Smooth muscle cell (in vitro differentiated cells): ENCODE results near the gene XYLT1. TPM values are rescaled to one million over a fixed set of nuclear protein-coding genes. Genes with fewer than 3 reads are reported as not detected.

Experiments
- DNase-seq: peaks from one replicate; lab custom pipeline; 2025; ENCODE audit not compliant: unreplicated experiment; lab: John Stamatoyannopoulos, UW
- H2AFZ ChIP-seq: fragments of 200-600 bp; sonication (generic); 2 replicates; pipeline ENCODE4 v1.6.0; 2016; ENCODE audit warnings: antibody characterized with exemption, low read depth, mild to moderate bottlenecking
- H3F3A ChIP-seq: fragments of 200-600 bp; sonication (generic); 2 replicates; pipeline ENCODE4 v1.6.0; 2017; ENCODE audit warnings: antibody characterized with exemption, low read depth
- H3K27ac ChIP-seq: fragments of 200-600 bp; sonication (generic); 2 replicates; pipeline ENCODE4 v1.5.1; 2016; ENCODE audit warnings: low read depth, mild to moderate bottlenecking
- H3K27me3 ChIP-seq: fragments of 200-600 bp; sonication (generic); 2 replicates; pipeline ENCODE4 v1.6.1; 2016; ENCODE audit warnings: low read depth, mild to moderate bottlenecking
- H3K36me3 ChIP-seq: fragments of 200-600 bp; sonication (generic); 2 replicates; pipeline ENCODE4 v1.5.1; 2016; ENCODE audit warnings: low read depth
- H3K4me1 ChIP-seq: fragments of 200-600 bp; sonication (generic); 2 replicates; pipeline ENCODE4 v1.5.1; 2016; ENCODE audit warnings: low read depth
- H3K4me2 ChIP-seq: fragments of 200-600 bp; sonication (generic); 2 replicates; pipeline ENCODE4 v1.6.0; 2016; ENCODE audit warnings: mild to moderate bottlenecking
- H3K4me3 ChIP-seq: fragments of 200-600 bp; sonication (generic); 2 replicates; pipeline ENCODE4 v1.5.1; 2016; ENCODE audit warnings: mild to moderate bottlenecking
- H3K79me2 ChIP-seq: fragments of 200-600 bp; sonication (generic); 2 replicates; pipeline ENCODE4 v1.6.0; 2016; ENCODE audit warnings: low read depth, mild to moderate bottlenecking
- H3K9ac ChIP-seq: fragments of 200-600 bp; sonication (generic); 2 replicates; pipeline ENCODE4 v1.6.0; 2016; ENCODE audit warnings: low read depth
- H3K9me3 ChIP-seq: fragments of 200-600 bp; sonication (generic); replicated peaks from 2 replicates; pipeline ENCODE4 v1.5.1; 2016; ENCODE audit warnings: low read depth
- H4K20me1 ChIP-seq: fragments of 200-600 bp; sonication (generic); 2 replicates; pipeline ENCODE4 v1.6.0; 2016; ENCODE audit warnings: low read depth
- WGBS: methylation state at CpG from one replicate; pipeline ENCODE4 v1.1.7; 2016; ENCODE audit warnings: low lambda C conversion rate; 5-methylcytosine and 5-hydroxymethylcytosine counted together
- polyA plus RNA-seq: library from polyadenylated mRNA; unstranded; fragments of >200 nt; fragmentation: Nextera tagmentation; extraction: Ambion mirVana; gene quantifications from 2 replicates; pipeline ENCODE4 v1.2.1, GENCODE V29; 2016
- total RNA-seq: library from RNA; depleted of rRNA; stranded (reverse); fragments of >200 nt; gene quantifications from 2 replicates; pipeline ENCODE4 v1.2.3, GENCODE V29; 2014
- TF ChIP-seq, protein P1 (sequence below): fragments of 200-600 bp; sonication (generic); IDR thresholded peaks from 2 replicates; pipeline ENCODE4 v1.5.1; 2017; ENCODE audit warnings: borderline replicate concordance, mild to moderate bottlenecking, antibody characterized with exemption; ENCODE audit not compliant: insufficient read depth, poor library complexity, severe bottlenecking

XYLT1 gene
- total and polyA plus RNA-seq, 2 experiments from 2014 or later, result 9.5 to 19.9 TPM

DNA sequence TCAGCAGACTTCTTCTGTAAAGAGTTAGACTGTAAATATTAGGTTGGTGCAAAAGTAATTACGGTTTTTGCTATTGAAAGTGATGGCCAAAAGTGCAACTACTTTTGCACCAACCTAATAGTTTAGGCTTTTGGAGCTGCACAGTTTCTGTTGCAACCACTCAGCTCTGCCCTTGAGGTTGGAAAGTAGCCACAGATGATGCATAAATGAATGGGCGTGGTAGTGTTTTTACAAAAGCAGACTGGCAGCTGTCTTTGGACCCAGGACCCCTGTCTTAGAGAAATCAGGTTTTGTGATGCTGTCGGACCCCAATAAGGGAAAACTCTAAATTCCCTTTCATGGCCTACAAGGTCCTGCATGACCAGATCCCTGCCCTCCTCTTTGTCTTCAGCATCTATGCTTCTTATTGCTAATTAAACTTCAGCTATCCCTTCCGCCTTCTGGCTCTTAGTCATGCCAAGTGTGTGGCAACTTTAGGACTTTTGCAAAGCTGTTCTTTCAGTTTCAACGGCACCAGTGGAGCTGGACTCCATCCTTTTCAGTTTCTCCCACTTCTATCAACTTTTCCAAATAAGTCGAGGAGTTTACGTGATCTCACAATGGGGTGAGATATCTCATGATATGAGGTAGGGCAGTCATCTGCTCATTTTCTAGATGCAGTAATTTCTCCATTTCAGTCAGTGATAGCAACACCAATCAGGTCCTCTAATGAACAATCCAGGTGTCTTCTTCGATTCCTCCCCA, 232.3 kb downstream of the XYLT1 start:
- Histone ChIP-seq H3K9ac (no peak overlapping the region), H4K20me1 (peaks cover 46% of the 10 kb centered on the region), H3K79me2 (no peaks in the 10 kb centered on the region), H3K4me2 (no peak overlapping the region), H3F3A (no peaks in the 10 kb centered on the region), H3K4me1 (no peaks in the 10 kb centered on the region), H2AFZ (no peak overlapping the region), H3K27me3 (no peaks in the 10 kb centered on the region), H3K4me3 (no peak overlapping the region), H3K9me3 (no peaks in the 10 kb centered on the region), H3K27ac (no peak overlapping the region), H3K36me3 (no peaks in the 10 kb centered on the region)
- 93% methylated on average over 8 of the region's 8 CpGs for WGBS
- DNase-seq, result no peak
- TF ChIP-seq, protein P1, sequence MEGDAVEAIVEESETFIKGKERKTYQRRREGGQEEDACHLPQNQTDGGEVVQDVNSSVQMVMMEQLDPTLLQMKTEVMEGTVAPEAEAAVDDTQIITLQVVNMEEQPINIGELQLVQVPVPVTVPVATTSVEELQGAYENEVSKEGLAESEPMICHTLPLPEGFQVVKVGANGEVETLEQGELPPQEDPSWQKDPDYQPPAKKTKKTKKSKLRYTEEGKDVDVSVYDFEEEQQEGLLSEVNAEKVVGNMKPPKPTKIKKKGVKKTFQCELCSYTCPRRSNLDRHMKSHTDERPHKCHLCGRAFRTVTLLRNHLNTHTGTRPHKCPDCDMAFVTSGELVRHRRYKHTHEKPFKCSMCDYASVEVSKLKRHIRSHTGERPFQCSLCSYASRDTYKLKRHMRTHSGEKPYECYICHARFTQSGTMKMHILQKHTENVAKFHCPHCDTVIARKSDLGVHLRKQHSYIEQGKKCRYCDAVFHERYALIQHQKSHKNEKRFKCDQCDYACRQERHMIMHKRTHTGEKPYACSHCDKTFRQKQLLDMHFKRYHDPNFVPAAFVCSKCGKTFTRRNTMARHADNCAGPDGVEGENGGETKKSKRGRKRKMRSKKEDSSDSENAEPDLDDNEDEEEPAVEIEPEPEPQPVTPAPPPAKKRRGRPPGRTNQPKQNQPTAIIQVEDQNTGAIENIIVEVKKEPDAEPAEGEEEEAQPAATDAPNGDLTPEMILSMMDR, result no peak

DNA sequence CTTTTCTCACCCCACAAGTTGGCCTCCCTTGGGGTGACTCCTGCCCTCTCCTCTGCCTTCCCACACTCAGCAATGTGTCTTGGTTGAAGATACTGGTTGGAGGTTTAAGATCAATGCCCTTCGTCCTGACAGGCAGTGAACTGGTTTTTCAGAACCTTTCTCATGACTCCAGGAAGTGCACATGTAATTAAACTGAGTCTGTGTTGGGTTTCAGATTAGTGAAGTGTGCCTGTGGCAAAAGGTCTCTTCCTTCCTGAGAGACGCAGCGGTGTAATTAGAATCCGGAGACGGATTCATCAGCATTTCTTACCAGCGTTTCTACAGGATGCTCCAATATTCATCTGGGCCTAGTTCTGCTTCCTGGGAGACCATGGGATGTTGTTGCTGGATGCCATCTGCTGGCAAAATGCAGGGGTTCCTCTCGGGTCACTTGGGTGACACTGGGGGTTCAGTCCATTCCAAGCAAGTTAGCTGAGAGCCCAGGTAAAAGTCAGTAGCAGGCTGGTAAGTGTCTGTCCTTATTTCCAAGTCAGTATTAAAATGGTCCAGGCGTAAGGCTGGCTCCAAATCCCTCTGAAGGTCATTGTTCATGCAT, 233.3 kb downstream of the XYLT1 start:
- Histone ChIP-seq H4K20me1 (peaks cover 42% of the 10 kb centered on the region), H3F3A (no peaks in the 10 kb centered on the region), H3K4me2 (no peak overlapping the region), H3K4me1 (no peaks in the 10 kb centered on the region), H3K79me2 (no peaks in the 10 kb centered on the region), H3K27me3 (no peaks in the 10 kb centered on the region), H3K27ac (no peak overlapping the region), H2AFZ (no peak overlapping the region), H3K9ac (no peak overlapping the region), H3K36me3 (no peaks in the 10 kb centered on the region), H3K4me3 (no peak overlapping the region), H3K9me3 (no peaks in the 10 kb centered on the region)
- TF ChIP-seq, protein P1, result no peak
- WGBS, result 95% methylated on average over 8 of the region's 8 CpGs
- DNase-seq, result no peak

DNA sequence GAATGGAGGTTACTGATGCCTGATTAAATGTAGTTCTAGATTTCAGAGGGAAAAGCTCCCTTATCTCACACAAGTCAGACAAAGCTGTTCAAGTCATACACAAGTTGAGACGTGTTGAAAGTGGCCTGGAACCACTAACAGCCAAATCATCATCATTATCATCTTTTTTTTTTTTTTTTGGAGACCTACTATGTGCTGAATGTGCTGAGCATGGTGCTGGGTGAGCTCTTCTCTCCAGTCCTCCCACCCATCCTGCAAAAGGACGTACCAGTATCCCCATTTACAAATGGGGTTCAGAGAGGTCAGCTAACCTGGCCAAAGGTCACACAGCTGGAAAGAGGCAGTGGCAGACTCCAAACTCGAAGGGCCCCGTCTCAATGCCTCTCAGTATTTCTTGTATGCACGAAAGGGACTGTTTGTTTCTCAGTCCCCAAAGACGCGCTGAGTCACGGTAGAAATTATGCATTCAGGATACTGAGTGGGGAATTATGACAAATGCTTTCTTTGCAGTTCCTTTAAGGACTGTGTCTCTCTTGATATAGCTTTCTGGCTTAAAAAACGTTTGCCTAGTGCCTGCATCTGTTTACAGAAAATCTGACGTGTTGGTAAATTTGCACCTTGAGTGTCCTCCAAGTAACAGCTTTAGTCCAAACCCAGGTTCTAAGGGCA, 235.5 kb downstream of the XYLT1 start:
- Histone ChIP-seq H3K27ac (no peak overlapping the region), H3K4me3 (no peak overlapping the region), H3K4me1 (no peaks in the 10 kb centered on the region), H4K20me1 (peaks cover 40% of the 10 kb centered on the region), H3F3A (no peaks in the 10 kb centered on the region), H2AFZ (no peak overlapping the region), H3K9me3 (no peaks in the 10 kb centered on the region), H3K27me3 (no peaks in the 10 kb centered on the region), H3K36me3 (no peaks in the 10 kb centered on the region), H3K79me2 (no peaks in the 10 kb centered on the region), H3K4me2 (no peak overlapping the region), H3K9ac (no peak overlapping the region)
- TF ChIP-seq, protein P1, result no peak
- 72% methylated on average over 10 of the region's 10 CpGs for WGBS
- DNase-seq, result no peak
